Cardiac muscle cell (in vitro differentiated cells and primary cell): ENCODE data around the gene IWS1. TPM values are rescaled to one million over a fixed set of nuclear protein-coding genes. Genes with fewer than 3 reads are reported as not detected.

Source experiments
- DNase-seq, 2 donors: peaks; one replicate each; pipeline versions ENCODE4 v3.0.0 to v3.0.0-alpha.2; 2010 to 2017; ENCODE audit warnings: low read depth in 1 of 2, low spot score in 1 of 2
- H3K27ac ChIP-seq: fragments of 200-600 bp; sonication (generic); 2 replicates; pipeline ENCODE4 v1.5.1; 2016
- H3K27me3 ChIP-seq: fragments of 200-600 bp; sonication (generic); 2 replicates; pipeline ENCODE4 v1.6.0; 2016; ENCODE audit warnings: control low read depth
- H3K36me3 ChIP-seq: fragments of 200-600 bp; sonication (generic); 2 replicates; pipeline ENCODE4 v1.5.1; 2016; ENCODE audit warnings: control low read depth
- H3K4me1 ChIP-seq: fragments of 200-600 bp; sonication (generic); 2 replicates; pipeline ENCODE4 v1.8.1; 2017; ENCODE audit warnings: low read depth, mild to moderate bottlenecking, mixed run types
- H3K4me3 ChIP-seq: fragments of 200-600 bp; sonication (generic); 2 replicates; pipeline ENCODE4 v1.5.1; 2016; ENCODE audit warnings: mild to moderate bottlenecking
- H3K9me3 ChIP-seq: fragments of 200-600 bp; sonication (generic); 2 replicates; pipeline ENCODE4 v1.5.1; 2017; ENCODE audit warnings: low read depth, mild to moderate bottlenecking, control low read depth
- CTCF ChIP-seq: IDR thresholded peaks from 2 replicates; pipeline ENCODE4 v1.5.1; 2012; ENCODE audit warnings: low read depth, mild to moderate bottlenecking, low read length
- polyA plus RNA-seq: library from polyadenylated mRNA; unstranded; fragments of >200 nt; fragmentation: Nextera tagmentation; extraction: Ambion mirVana; gene quantifications from 2 replicates; pipeline ENCODE4 v1.2.1, GENCODE V29; 2016
- total RNA-seq: library from RNA; depleted of rRNA; stranded (reverse); fragments of >200 nt; gene quantifications from 2 replicates; pipeline ENCODE4 v1.2.3, GENCODE V29; 2016

Gene IWS1
- total and polyA plus RNA-seq, 2 experiments from 2014 or later = 52.4 to 55.6 TPM

- no peak overlapping the region for H3K4me3 ChIP-seq
- no peaks in the 10 kb centered on the region for H3K9me3 ChIP-seq
- no peaks in the 10 kb centered on the region for H3K4me1 ChIP-seq
- H3K27me3 ChIP-seq = no peaks in the 10 kb centered on the region
- H3K36me3 ChIP-seq = no peaks in the 10 kb centered on the region
- DNase-seq = no peak
- no peak overlapping the region for H3K27ac ChIP-seq
- no peak for TF ChIP-seq CTCF
Observed at GRCh38 chr2:127563458-127564428, 37.5 kb upstream of the IWS1 start.

GRCh38 chr2:127562936-127563335 lies 36.6 kb upstream of the IWS1 start:
- no peak for TF ChIP-seq CTCF
- H3K9me3 ChIP-seq = no peaks in the 10 kb centered on the region
- no peaks in the 10 kb centered on the region for H3K36me3 ChIP-seq

DNA sequence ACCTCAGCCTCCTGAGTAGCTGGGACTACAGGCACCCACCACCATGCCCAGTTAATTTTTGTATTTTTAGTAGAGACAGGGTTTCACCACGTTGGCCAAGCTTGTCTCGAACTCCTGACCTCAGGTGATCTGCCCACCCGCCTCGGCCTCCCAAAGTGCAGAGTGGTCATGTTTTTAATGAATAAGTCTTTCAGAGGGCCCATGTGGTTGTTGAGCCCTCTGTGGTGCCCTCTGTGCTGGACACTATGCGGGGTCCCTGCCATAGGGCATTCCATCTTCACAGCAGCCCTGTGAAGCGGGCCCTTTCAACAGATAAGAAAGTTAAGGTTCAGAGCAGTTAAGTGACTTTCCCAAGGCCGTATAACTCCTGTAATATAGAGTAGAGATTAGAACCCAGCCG lies 35.1 kb upstream of the IWS1 start:
- H3K36me3 ChIP-seq = no peaks in the 10 kb centered on the region
- no peak for DNase-seq
- no peaks in the 10 kb centered on the region for H3K9me3 ChIP-seq
- no peak for TF ChIP-seq CTCF
- H3K27me3 ChIP-seq = no peaks in the 10 kb centered on the region
- no peak overlapping the region for H3K4me3 ChIP-seq
- no peak overlapping the region for H3K27ac ChIP-seq
- no peaks in the 10 kb centered on the region for H3K4me1 ChIP-seq

More at GRCh38 chr2:127562936-127563335, 36.6 kb upstream of the IWS1 start:
- Histone ChIP-seq H3K27ac (no peak overlapping the region), H3K4me3 (no peak overlapping the region), H3K4me1 (no peaks in the 10 kb centered on the region), H3K27me3 (no peaks in the 10 kb centered on the region)
- DNase-seq = no peak

- Histone ChIP-seq H3K4me1 (no peaks in the 10 kb centered on the region), H3K27me3 (no peaks in the 10 kb centered on the region), H3K27ac (no peak overlapping the region), H3K9me3 (no peaks in the 10 kb centered on the region), H3K36me3 (no peaks in the 10 kb centered on the region), H3K4me3 (no peak overlapping the region)
- TF ChIP-seq CTCF = no peak
- no peak for DNase-seq
Observed at GRCh38 chr2:127560931-127561280, 34.6 kb upstream of the IWS1 start.

DNA sequence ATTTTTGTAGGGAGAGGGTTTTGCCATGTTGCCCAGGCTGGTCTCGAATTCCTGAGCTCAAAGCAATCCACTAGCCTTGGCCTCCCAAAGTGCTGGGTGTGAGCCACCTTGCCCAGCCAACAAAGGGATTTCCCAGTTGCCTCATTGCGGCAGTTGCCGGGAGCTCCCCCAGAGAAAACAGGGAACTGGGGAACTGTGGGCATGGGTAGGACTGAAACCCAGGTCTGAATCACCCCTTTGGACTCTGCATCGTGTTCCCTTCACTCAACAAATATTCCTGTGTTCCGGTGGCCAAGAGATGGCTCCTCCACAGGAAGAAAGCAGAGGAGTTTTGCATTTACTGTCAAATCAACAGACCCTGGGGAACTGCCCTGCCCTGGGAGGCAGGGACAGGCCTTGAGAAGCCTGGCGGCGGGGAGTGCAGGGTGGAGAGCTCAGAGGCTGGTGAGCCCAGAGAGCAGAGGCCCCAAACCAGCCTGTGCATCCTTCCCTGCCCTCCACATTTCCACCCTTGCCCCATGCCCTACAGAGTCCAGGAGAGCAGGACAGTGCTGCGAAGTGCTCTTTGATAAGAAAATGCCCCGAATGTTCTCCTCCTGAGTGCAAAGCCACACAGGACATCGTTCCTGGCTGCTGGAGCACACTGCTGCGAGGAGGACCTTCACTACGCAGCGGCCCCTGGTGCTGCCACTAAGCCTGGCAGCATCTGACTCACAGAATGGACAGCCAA lies 34.1 kb upstream of the IWS1 start:
- Histone ChIP-seq H3K27me3 (no peaks in the 10 kb centered on the region), H3K9me3 (no peaks in the 10 kb centered on the region), H3K36me3 (no peaks in the 10 kb centered on the region), H3K4me3 (no peak overlapping the region), H3K4me1 (no peaks in the 10 kb centered on the region), H3K27ac (no peak overlapping the region)
- DNase-seq = no peak
- TF ChIP-seq CTCF = no peak
